ENCODE results near the gene MPG.

Gene MPG

GRCh38 chr16:50769-51591 lies 27.0 kb upstream of the MPG start:
- DNase-seq (ENCODE audit: low spot score) = no peak

GRCh38 chr16:53346-54236 lies 24.4 kb upstream of the MPG start, which contains the start of the genes POLR3K and SNRNP25:
POLR3K (minus strand) TSS chr16:53608; CDS start chr16:53586, 22 bp downstream.
SNRNP25 (plus strand) TSS chr16:53828; CDS start chr16:54017, 189 bp downstream.
- DNase-seq (ENCODE audit: low spot score) = peak; percentile 100

- no peak for DNase-seq (ENCODE audit: low spot score)
These were observed 23.8 kb upstream of the MPG start for GRCh38 chr16:54237-54581.

GRCh38 chr16:55571-56136 lies 22.4 kb upstream of the MPG start:
- no peak for DNase-seq (ENCODE audit: low spot score)

DNA sequence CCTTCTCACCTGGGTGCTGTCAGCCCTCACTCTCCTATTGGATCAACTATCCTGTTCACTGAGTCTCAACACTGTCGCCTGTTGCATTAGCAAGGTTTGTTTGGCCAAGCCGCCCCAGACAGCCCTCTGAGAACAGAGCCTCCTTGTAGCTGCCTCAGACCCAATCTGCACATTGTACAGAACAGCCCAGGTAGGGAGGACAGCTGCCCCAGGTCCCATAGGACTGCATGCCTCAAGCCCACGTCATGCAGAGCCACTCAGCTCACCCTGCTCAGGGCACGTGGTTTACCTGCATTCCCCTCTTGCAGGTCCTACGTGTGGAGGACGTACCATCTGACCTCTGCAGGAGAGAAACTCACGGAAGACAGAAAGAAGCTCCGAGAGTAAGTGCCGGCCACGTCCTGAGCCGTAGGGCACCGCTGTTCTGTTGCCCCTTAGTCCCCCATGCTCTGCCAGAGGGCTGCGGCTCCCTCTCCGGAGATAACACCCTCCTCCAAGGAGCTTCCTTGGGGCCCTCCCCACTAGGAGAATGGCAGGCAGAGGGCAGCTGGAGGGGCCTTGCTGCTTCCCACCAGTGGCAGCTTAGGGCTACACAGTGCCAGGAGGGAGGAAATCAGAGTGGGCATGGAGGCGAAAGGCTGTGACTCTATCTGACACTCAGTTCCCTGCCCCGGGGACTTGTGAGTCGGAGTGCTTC lies 21.6 kb upstream of the MPG start:
- no peak for DNase-seq (ENCODE audit: low spot score)

- peak; percentile 56 for DNase-seq (ENCODE audit: low spot score)
These were observed 20.3 kb upstream of the MPG start for GRCh38 chr16:57711-58110.

DNA sequence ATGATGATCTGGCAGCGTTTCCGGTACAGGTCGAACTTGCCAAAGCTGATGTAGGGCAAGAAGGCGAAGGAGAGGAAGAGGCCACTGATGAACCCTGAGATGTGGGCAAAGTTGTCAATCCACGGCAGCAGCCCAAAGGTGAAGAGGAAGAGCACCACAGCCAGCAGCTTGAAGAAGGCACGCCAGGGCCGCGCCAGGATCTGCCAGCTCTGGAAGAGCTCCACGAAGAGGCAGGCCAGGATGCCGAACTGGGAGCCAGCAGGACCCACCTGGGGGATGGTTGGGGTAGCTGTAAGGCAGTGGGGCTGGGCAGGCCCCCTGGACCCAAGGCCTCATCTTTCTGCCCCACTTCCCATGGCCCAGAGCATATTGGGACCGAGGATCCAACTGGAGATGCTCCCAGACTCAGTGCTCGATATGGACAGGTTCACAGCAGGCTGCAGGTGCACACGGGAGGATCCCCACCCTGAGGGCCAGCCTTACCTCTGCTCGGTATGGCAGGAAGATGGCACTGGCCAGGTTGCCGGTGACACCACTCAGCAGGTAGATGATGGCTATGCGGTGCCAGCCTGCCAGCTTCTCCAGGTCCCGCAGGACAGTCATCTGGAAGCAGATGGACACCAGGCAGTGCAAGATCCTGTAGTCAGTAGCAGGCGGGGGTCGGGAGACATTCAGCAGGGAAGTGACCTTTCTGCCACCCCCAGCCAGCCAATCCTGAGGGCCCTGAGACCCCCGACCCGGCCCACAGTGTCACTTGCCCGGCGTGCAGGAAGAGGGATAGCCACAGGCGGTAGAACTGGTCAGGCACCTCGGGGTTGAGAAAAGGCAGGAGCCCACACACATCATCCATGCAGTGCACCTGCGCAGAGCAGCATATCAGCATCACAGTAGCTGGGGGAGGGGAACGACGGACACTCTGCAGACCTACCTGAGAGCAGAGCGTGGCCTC lies 19.3 kb upstream of the MPG start:
- no peak for DNase-seq (ENCODE audit: low spot score)

DNA sequence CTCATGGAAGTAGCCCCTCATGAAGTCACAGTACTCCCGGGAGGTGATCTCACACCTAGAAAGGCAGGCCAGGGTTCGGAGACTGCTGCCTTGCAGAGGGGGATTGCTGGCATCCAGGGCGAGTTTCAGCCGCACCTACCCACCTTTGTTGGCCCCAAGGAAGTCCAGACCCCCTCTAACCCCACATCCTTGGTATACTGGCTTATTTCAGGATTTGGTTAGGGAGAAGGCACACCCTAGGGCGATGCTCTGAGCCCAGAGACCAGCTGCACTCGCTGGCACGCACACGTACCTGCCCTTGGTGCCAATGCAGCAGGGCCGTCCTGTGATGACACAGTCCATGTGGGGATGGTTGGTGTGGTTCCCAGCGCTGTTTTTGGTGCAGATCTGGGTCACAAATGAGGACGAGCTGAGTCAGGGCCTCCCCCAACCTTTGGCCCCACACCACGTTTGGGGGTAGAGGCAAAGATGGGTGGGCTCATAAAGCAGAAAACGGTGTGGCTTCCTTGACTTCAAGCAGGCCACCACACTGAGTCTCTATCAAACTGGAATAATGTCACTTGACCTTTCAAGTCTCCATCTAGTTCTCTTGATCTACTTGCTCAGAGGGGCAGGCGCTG lies 18.5 kb upstream of the MPG start:
- no peak for DNase-seq (ENCODE audit: low spot score)

DNA sequence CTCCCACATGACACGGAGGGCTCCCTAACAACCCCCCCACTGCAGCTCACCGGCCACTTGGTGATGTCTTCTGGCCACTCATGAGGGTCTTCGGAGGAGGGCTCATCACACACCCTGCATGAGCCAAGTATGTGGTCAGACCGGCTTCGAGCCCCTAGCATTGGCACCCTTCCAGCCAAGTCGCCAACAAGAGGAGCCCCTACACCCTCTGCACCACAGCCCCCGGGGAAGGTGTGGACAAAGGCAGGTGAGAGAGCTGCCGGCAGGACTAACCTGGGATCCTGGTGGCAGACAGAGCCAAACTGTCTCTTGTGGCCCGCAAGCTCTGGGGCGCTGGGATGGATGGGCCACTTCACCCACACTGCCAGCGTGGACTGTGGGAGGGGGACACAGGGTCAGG lies 17.9 kb upstream of the MPG start:
- DNase-seq (ENCODE audit: low spot score) = no peak

GRCh38 chr16:60929-61878 lies 16.8 kb upstream of the MPG start:
- DNase-seq (ENCODE audit: low spot score) = no peak

GRCh38 chr16:61879-62281 lies 16.1 kb upstream of the MPG start:
- no peak for DNase-seq (ENCODE audit: low spot score)

GRCh38 chr16:62283-62967 lies 15.6 kb upstream of the MPG start:
- DNase-seq (ENCODE audit: low spot score) = no peak

DNA sequence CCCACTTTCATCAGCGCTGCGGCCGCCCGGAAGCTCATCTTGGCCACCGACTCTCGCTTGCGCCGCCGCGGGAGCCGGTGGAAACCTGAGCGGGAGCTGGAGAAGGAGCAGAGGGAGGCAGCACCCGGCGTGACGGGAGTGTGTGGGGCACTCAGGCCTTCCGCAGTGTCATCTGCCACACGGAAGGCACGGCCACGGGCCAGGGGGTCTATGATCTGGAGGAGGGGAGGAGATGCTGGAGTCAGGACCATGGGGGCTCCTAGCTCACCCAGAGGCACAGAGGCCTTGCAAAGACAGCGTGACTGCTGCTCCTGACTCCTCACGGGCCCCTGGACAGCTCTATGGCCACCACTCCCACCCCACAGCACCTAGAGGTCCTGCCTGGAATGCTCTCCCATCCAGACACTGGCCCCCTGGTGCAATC lies 15.0 kb upstream of the MPG start:
- DNase-seq (ENCODE audit: low spot score) = no peak

DNA sequence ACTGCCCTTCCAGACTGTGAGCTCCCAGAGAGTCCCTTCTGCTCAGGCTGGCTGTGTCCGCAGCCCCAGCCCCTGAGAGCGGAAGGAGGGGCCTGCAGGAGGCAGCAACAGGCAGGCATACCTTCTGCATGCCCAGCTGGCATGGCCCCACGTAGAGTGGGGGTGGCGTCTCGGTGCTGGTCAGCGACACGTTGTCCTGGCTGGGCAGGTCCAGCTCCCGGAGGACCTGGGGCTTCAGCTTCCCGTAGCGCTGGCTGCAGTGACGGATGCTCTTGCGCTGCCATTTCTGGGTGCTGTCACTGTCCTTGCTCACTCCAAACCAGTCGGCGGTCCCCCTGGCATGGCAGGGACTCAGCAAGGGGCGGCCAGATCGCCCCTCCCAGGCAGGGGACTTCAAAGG lies 14.6 kb upstream of the MPG start:
- DNase-seq (ENCODE audit: low spot score) = no peak

DNA sequence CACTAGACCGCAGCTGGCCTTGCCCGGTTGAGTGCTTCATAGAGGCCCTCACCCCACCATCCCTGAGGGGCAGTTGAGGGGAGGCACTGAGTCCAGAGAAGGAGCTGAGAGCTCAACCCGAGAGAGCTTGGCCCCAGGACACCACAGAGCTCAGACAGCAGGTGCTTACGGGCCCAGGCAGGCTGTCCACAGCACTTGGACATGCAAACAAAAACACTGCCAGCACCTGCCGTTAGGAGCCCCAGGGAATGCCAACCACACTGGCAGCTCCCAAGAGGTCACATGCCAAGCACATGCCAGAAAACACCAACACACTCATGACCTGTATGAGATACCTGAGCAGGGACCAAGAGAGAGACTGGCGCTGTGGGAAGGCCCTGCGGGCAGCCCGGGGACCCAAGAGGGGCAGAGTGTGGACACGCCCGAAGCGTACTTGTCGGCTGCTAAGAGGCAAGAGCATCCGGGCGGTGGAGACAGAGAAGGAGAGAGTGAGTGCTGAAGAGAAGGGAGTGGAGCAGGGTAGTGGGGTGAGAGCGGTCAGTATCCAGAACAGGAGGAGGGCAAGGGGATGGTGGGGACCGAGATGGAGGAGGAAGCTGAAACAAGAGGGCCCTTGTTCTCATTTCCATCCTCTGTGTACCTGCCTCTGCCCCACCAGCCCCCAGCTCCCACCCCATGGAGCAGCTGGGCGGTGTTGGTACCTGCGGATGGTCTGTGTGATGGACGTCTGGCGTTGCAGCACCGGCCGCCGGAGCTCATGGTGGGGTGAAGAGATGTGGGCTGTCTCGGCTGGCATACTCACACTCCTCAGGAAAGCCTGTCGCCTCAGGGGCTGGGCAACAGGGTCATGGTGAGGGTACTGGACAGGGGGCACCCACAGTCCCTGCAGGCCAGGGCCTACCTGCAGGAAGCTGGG lies 13.8 kb upstream of the MPG start:
- DNase-seq (ENCODE audit: low spot score) = no peak

GRCh38 chr16:64914-65255 lies 13.1 kb upstream of the MPG start:
- no peak for DNase-seq (ENCODE audit: low spot score)

- DNase-seq (ENCODE audit: low spot score) = peak; percentile 90
These were observed 12.3 kb upstream of the MPG start for GRCh38 chr16:65745-66144.
